ENCODE results near the gene FCMR. TPM values are rescaled to one million over a fixed set of nuclear protein-coding genes. Genes with fewer than 3 reads are reported as not detected.
"Not testable (repeated sequence)": the region's sequence is repeated elsewhere in the genome, so short reads cannot be mapped to it uniquely, and the experiment has no call there.

Gene FCMR
- total RNA-seq, 2 donors from 2014 or later, result 2.3 TPM; not detected in 1

DNA sequence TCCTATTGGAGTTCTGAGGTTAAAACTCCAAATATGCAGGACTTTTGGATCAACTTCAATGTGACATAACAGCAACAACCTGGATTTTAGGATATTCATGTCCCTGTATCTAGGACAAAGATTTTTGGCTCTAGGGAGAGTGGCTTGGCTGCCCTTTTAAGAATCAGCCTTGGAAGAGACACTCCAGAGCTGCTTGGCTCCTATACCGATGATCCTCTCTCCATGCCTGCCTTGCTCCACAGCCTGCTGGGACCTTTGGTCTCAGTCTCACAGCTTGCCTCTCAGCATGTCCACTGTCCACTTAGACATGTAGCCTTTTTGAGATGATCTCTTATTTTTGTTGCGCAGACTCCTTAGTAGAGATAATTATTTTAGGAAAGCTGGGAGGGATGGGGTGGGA, 4.5 kb upstream of the FCMR start:
- Histone ChIP-seq H3K27me3 (no peaks in the 10 kb centered on the region), H3K4me1 (no peaks in the 10 kb centered on the region), H3K36me3 (replicated peaks in 1 of 2; ENCODE audit: insufficient read depth in 1 of 2, low read depth in 2 of 2) (no peaks in the 10 kb centered on the region), H3K27ac (no peak overlapping the region), H3K4me3 (no peak overlapping the region), H3K9me3 (no peaks in the 10 kb centered on the region)
- ATAC-seq (no peak), DNase-seq (no peak)
- WGBS, 2 donors, result 89 to 100% methylated on average over 2 of the region's 2 CpGs
- TF ChIP-seq POLR2A (IDR thresholded peaks at IDR 0.05), result no peak
- TF ChIP-seq, protein P1, sequence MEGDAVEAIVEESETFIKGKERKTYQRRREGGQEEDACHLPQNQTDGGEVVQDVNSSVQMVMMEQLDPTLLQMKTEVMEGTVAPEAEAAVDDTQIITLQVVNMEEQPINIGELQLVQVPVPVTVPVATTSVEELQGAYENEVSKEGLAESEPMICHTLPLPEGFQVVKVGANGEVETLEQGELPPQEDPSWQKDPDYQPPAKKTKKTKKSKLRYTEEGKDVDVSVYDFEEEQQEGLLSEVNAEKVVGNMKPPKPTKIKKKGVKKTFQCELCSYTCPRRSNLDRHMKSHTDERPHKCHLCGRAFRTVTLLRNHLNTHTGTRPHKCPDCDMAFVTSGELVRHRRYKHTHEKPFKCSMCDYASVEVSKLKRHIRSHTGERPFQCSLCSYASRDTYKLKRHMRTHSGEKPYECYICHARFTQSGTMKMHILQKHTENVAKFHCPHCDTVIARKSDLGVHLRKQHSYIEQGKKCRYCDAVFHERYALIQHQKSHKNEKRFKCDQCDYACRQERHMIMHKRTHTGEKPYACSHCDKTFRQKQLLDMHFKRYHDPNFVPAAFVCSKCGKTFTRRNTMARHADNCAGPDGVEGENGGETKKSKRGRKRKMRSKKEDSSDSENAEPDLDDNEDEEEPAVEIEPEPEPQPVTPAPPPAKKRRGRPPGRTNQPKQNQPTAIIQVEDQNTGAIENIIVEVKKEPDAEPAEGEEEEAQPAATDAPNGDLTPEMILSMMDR (IDR thresholded peaks at IDR 0.05), result no peak
- intact Hi-C loops (cut with DNase I), result no loop called here

DNA sequence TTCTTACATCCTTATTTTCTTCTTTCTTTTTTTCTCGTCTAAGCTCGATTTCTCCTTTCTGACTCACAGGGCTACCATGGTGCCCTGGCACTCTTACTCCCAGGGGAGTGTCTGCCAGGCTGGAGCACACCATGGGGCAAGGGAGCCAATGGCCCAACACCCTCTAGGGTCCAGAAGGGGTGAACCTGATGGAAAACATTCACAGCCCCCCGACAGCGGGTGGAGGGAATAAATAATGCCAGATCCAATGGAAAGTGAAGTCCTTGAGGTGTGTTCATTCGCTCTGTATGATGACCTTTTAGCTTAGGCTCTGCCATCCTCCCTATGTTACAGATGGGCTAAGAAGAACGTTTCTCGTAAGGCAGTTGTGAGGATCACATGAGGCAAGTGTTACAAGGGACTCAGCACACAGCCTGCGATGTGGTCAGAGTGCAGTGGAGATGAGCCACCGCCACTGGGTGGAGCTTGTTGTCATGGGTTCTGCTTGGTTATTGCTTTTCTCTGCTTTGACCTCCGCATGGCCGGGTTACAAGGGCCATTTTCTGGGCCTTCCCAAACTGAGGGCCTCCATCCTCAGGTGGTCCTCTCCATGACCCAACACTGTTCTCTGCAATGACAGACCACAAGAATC, 3.5 kb upstream of the FCMR start:
- no peak overlapping the region for H3K27ac ChIP-seq
- ATAC-seq, result no peak

GRCh38 chr1:206924592-206925105, 2.9 kb upstream of the FCMR start:
- H3K27me3 ChIP-seq, result no peaks in the 10 kb centered on the region
- ATAC-seq (no peak), DNase-seq (no peak)
- no peaks in the 10 kb centered on the region for H3K4me1 ChIP-seq
- no peak for TF ChIP-seq POLR2A (IDR thresholded peaks at IDR 0.05)
- TF ChIP-seq, protein P1 (IDR thresholded peaks at IDR 0.05), result no peak
- no peak overlapping the region for H3K4me3 ChIP-seq
- WGBS, 2 donors, result 83 to 86% methylated on average over 8 of the region's 8 CpGs
- H3K9me3 ChIP-seq, result no peaks in the 10 kb centered on the region
- H3K27ac ChIP-seq, result no peak overlapping the region
- intact Hi-C loops (cut with DNase I), result loop anchor here (5.0 kb wide), 1 partner anchor 48 kb away; the partner anchor contains the start of gene FCAMR
- H3K36me3 ChIP-seq (replicated peaks in 1 of 2; ENCODE audit: insufficient read depth in 1 of 2, low read depth in 2 of 2), result no peaks in the 10 kb centered on the region

More for the DNA sequence above, 3.5 kb upstream of the FCMR start:
- DNase-seq, result peak in 2 of 4 donors; percentile 29 to 63
- H3K27me3 ChIP-seq, result no peaks in the 10 kb centered on the region
- no peaks in the 10 kb centered on the region for H3K9me3 ChIP-seq
- H3K36me3 ChIP-seq (replicated peaks in 1 of 2; ENCODE audit: insufficient read depth in 1 of 2, low read depth in 2 of 2), result no peaks in the 10 kb centered on the region
- intact Hi-C loops (cut with DNase I), result no loop called here
- TF ChIP-seq, protein P1 (IDR thresholded peaks at IDR 0.05), result peak in 1 of 7 experiments; percentile 19
- no peak for TF ChIP-seq POLR2A (IDR thresholded peaks at IDR 0.05)
- 72 to 94% methylated on average over 11 of the region's 11 CpGs for WGBS, 2 donors
- no peak overlapping the region for H3K4me3 ChIP-seq
- no peaks in the 10 kb centered on the region for H3K4me1 ChIP-seq

GRCh38 chr1:206923961-206924557, 2.3 kb upstream of the FCMR start:
- not testable (repeated sequence) for H3K9me3 ChIP-seq; H3K4me1 ChIP-seq; DNase-seq; H3K27me3 ChIP-seq; H3K27ac ChIP-seq; H3K36me3 ChIP-seq (replicated peaks in 1 of 2; ENCODE audit: insufficient read depth in 1 of 2, low read depth in 2 of 2); H3K4me3 ChIP-seq
- WGBS, 2 donors, result 67 to 77% methylated on average over 4 of the region's 4 CpGs
- intact Hi-C loops (cut with DNase I), result loop anchor here (5.0 kb wide), 1 partner anchor 48 kb away; the partner anchor contains the start of gene FCAMR
- peak; percentile 19 for ATAC-seq

GRCh38 chr1:206923009-206923960, 1.5 kb upstream of the FCMR start:
- Histone ChIP-seq H3K4me1 (no peaks in the 10 kb centered on the region), H3K27ac (no peak overlapping the region), H3K9me3 (no peaks in the 10 kb centered on the region), H3K36me3 (replicated peaks in 1 of 2; ENCODE audit: insufficient read depth in 1 of 2, low read depth in 2 of 2) (no peaks in the 10 kb centered on the region), H3K27me3 (no peaks in the 10 kb centered on the region), H3K4me3 (no peak overlapping the region)
- no peak for TF ChIP-seq POLR2A (IDR thresholded peaks at IDR 0.05)
- TF ChIP-seq, protein P1 (IDR thresholded peaks at IDR 0.05), result no peak
- 65 to 82% methylated on average over 8 to 12 of the region's 12 CpGs for WGBS, 2 donors
- intact Hi-C loops (cut with DNase I), result loop anchor here (5.0 kb wide), 1 partner anchor 49 kb away; the partner anchor contains the start of gene FCAMR
- no peak for ATAC-seq
- DNase-seq, result peak in 2 of 4 donors; percentile 13 to 40
